DMS 273 (cell line): ENCODE data around the gene MTR.

ENCODE experiments used
- DNase-seq: peaks from one replicate; lab custom pipeline; 2025; ENCODE audit not compliant: unreplicated experiment; lab: John Stamatoyannopoulos, UW

The MTR gene

DNA sequence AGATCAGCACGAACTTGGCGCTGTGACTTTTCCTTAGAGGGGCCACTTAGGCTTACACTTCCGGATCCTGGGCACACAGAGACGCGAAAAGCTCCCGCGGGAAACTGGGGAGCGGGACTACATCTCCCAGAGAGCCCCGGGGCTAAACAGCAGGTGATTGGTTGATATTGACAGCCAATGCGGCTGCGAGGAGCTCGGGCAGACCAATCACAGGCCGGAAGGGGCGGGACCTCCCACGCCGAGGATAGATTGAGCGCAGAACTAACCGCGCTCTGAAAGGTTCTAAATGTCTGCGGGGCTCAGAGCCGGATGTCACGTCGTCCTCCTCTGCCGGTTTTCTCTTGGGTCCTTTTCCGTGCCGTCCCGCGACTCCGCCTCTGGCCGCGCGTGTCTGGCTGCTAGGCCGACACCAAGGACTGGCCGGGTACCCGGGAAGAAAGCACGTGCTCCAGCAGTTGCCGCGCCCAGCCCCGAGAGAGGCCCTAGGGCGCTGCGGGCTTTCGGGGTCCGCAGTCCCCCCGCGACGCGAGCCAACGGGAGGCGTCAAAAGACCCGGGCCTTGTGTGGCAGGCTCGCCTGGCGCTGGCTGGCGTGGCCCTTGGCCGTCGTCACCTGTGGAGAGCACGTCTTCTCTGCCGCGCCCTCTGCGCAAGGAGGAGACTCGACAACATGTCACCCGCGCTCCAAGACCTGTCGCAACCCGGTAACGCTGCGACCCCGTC is at the start of gene MTR:
Gene MTR, plus strand, starts transcription at position 258 of the 722 bp plus-strand sequence. Its CDS starts 412 bp downstream, at position 670.
- peak; percentile 100 for DNase-seq

DNA sequence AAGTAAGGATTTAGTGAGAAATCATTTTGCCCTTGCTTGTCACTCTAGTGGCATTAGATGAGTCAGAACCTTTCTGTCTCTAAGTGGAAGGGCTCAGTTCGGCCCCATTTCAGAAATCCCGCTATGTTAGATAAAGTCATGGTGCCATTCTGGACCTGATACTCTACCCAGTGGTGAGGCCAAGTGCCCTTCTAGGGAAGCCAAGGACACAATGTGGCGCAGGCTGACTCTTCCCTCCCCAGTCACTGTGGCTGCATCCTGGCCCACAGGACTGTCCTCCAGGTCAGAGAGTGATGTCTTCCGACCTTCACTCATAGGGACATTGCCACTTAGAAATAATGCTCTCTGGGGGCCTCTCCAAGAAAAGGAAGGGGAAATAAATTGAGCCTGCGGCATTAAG is 48.3 kb upstream of the MTR start:
- no peak for DNase-seq

DNA sequence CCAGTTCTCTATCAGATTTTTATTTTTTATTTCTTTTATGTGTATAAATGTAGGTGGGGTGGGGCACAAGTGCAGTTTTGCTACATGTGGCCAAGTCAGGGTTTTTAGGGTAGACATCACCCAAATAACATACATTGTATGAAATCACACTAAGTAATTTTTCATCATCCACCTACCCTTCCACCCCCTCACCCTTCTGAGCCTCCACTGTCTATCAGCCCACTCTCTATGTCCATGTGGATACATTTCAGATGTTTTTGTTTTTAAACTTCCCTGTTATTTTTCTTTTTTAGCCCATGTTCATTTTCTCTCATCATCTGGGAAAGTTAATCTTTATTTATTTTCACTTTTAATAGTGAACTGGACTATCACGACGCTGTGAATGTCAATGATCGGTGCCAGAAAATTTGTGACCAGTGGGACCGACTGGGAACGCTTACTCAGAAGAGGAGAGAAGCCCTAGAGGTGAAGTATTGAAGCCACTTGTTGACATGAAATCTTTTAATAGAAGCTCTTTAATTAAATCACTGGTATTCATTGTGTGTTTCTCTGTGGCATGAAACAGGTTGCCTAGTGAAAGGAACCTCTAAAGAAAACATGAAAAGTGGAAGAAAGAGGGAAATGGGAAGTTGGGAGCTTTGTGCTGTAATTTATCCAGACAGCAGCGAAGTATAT is 47.6 kb upstream of the MTR start:
- DNase-seq: no peak

DNA sequence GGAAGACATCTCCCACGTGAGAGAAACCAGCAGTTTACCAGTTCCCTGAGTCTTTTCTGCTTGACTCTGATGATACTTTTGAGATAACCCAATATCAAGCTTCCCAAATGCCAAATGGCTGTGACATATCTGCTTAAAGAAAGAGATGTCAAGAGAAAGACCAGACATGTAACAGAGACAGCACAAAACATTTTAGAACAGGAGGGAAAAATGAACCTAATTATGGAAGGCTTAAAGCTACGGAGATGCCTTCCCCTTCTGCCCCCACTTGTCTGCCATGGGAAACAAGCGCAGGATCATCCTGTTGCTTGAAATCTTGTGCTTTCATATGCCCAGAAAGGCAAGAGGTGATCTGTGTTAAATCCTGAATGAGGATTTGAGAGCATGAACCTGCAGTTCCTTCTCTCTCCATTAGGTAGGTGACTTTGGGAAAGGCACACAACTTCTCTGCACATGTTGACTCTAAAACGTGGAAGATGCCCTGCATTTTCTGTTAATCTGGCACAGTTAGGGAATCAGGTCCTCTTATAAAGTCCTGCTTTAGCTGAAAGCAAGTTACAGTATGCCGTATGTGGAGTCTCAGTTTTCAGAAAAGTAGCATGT is 46.7 kb upstream of the MTR start:
- DNase-seq: peak; percentile 10

DNA sequence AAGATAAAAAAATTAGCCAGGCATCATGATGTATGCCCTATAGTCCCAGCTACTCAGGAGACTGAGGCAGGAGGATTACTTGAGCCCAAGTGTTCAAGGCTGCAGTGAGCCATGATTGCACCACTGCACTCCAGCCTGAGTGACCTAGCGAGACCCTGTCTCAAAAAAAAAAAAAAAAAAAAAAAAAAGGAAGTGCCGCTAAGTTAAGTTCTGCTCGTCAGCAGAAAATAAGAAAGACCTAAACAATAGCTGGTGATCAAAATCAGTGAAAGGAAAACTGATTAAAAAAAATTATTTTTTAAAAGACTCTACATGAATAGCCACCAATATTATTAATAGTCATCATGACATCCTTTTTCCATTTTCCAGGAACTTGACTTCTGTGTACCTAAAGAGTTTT is 44.2 kb upstream of the MTR start:
- no peak for DNase-seq

DNA sequence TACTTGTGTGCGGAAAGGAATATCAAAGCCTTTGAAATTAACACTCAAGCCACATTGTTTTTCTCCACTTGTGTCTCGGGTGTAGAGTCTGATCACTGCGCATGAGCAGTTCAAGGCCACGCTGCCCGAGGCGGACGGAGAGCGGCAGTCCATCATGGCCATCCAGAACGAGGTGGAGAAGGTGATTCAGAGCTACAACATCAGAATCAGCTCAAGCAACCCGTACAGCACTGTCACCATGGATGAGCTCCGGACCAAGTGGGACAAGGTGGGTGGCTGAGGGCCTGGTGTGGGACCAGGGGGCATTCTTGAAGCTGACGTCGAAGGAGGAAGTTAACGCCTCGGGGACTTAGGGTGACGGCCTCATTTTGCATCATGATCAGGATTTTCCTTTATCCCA is 43.7 kb upstream of the MTR start:
- no peak for DNase-seq

DNA sequence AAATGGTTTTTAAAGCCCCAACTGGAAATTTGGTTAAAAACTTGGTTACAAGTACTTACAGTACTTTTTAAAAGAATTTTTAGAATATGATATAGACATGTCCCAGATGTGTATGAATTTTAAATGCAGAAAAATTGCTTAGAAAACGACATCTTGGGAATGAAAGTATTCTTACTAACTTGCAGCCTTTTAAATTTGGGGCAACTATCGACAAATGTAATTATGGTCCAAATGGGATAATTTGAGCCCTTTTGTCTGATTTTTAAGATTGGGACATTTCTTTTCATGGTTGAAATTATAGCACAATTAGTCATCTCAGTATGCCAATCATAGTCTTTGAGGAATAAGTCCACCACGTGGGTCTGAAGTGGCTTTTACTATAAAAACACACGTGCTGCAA is 43.2 kb upstream of the MTR start:
- DNase-seq: no peak

DNA sequence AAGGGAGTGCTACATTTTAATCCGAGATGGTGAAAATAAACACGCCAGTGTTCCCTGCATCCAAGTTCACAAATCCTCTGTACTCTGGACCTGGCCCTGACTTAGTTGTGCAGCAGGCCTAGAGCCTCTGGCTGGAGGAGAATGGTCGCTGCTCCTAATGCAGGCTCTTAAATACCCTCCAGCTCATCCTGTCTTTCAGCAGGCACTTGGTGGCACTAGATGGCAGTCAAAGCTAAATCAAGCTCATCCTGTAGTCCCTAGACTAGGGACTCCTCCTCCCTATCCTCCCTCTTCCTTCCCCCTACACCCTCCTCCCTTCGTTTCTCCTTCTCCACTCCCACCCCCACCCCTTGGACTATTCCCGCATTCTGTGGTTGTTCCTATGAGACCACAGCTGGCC is 41.6 kb upstream of the MTR start:
- DNase-seq: peak; percentile 32

DNA sequence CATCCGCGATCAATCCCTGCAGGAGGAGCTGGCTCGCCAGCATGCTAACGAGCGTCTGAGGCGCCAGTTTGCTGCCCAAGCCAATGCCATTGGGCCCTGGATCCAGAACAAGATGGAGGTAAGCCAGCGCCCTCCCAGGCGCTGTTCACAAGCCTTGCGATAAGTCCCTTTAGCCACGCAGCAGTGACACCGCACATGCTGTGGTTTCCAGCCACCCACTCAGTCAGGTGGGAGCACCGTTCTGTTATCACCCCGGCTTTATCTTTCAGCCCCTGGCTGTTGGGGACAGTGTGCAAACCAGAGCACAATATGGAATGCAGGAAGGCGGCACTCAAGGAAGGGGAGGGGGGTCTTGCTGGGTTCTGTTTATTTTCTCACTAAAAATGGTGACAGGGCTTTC is 41.1 kb upstream of the MTR start:
- no peak for DNase-seq

DNA sequence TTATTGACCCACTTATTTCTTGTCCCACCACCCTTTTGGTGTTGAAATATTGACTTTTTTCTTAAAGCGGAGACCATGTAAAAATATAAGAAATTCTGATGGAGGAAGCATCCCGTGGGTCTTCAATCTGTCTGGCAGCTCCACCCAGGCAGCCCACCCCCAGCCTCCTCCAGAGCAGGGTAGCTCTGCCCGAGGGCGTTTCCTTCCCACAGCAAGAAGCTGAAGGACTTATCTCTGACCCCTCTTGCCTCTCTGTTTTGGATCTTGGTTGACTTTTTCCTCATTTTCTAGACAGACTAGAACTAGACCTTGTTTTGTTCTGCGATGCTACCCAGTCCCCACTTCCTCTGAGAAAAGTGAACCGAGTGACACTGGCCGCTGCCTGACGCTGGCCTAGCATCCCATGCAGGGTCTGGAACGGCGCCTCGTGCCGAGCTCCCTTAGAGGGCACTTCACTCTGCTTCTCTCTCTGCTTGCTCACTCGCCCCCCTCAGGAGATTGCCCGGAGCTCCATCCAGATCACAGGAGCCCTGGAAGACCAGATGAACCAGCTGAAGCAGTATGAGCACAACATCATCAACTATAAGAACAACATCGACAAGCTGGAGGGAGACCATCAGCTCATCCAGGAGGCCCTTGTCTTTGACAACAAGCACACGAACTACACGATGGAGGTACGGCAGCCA is 40.4 kb upstream of the MTR start:
- DNase-seq: no peak

DNA sequence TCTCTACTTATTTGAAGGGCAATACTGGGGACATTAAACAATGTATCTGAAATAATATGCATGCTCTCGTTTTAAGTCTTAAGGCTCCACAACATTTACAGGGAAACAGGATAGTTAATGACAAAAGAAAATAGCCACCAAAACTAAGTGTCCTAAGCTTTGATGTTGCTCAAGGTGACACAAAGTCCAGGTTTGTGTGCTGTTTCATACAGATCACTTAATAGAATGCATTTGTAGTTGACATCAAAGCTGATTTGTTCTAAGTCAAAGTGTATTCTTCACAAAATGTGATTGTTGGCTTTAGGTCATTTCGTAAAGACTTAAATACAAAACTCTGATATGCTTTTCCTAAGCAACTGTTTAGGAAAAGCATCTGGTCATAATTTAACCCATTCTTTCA is 37.5 kb upstream of the MTR start:
- no peak for DNase-seq

DNA sequence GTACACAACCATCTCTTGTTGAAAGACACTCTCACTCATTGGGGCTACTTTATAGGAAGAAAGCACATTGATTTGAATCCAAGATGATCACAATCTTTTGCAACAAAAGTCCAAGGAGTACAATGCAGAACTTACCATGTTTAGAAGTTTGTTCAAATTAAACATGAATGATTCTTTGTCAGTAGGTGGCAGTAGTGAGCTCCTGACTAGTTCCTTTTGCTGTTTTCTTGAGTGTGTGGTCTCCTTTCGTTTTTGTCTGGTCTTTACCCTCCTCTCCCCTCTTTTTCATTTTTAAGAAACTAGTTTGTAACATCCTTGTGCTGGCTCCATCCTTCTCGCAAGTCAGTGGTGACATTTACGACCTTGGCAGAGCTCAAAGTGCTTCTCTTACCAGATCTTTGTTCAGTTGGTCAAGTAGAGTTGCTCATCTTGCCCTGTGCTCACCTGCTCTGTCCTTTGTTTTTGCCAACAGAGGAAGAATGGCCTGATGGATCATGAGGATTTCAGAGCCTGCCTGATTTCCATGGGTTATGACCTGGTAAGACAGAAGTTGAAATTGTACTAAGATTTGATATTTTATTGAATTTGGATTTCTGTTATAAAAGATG is 35.7 kb upstream of the MTR start:
- peak; percentile 75 for DNase-seq

DNA sequence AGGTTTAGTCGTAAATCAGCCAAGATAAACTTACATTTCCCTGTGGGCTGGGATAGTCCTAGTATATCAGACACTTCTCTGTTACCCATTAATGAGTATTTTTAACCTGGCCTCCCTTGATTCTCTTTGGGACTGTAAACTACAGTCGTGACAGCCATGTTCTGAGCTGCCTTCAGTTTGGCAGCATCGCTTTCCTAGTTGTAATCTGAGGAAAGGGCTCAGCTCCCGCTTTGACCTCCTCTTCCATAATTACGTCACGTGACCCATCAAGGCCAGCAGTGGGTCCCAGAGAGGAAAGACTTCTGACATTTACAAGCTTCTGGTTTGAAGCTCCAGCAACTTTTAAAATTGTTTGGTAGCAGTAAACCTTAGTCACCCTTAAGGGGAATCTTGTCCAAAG is 34.6 kb upstream of the MTR start:
- no peak for DNase-seq

DNA sequence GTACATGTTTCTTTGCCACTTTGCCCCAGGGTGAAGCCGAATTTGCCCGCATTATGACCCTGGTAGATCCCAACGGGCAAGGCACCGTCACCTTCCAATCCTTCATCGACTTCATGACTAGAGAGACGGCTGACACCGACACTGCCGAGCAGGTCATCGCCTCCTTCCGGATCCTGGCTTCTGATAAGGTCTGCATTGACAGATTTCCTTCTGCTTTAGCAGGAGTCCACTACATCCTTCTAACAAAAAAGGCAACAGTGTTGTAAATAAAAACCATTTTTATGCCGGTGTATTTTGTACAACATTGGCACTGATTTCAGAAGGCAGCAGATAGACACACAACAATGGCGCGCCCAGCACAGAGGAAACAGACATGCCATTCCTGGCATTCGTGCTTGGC is 34.1 kb upstream of the MTR start:
- no peak for DNase-seq

DNA sequence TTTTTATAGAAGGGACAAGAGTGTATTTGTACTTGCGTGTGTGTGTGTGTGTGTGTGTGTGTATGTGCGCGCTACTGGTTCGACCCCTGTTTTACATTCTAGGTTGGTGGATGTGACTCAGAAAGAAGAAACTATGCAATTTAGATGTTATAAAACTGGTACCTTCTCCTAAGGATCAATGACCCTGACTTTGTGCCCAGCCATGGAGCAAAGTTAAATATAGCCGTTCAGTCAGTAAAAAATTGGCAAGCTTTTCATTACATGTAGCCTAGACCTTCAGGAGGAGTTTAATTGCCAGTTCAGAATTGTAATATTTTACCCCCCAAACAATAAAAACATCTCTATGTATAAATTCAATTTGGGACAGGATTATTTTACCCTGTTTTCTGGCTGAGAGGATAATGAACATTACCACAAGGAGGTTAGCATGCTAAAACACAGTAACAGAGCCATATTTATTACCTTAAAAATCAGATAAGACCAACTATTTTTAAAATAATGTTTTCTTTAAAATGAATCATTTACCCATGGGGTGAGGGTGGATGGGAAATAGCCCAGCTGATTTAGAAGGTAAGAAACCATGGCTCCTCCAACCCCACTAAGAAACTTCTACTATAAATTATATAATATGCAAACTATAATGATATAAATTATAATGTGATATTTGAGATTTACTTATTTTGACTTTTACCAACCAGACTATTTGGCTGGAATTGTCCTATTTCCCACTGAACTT is 33.5 kb upstream of the MTR start:
- no peak for DNase-seq

DNA sequence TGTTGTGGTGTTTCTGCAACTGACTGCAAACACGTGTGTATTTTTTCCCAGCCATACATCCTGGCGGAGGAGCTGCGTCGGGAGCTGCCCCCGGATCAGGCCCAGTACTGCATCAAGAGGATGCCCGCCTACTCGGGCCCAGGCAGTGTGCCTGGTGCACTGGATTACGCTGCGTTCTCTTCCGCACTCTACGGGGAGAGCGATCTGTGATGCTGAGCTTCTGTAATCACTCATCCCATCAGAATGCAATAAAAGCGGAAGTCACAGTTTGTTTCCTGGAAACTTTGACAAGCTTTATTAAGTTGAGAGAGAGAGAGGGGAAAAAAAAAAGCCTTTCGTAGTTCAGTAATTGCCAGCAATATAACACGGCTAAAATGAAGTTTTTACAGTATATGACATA is 32.7 kb upstream of the MTR start:
- no peak for DNase-seq

DNA sequence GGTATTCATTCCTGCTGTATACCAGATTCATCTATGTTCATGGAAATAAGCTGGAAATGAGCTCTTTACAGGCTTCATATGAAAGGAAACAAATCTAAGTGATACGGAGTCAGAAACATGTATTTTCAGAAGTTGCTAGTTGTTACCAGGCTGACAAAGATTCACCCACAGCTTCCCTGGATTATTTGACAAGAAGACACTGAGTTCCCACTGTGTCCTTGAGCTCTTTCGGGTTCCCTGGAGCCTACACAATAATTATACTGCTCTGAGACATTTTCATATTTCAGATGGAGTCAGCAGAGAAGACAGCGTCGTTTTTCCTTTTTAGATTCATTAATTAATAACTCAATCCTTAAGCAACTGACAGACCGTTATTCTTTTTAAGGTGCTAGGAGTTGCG is 29.3 kb upstream of the MTR start:
- DNase-seq: no peak

DNA sequence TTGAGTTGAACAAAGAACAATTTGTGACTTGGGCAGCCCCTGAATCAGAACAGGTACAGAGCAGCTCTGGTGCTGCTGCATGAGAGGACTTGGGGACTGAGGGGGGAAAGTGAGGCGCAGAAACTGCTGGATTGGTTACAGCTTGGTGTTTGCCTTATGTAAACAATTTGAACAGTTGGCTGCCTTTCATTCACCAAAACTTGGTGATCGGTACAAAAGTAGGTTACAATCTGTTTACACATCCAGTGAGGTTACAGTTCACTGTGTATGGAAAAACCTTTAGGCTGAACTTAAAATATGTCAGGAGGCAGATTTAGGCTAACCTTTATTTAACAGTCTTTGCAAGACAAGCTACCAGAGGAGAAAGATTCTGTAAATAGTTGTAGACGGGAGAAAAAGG is 28.6 kb upstream of the MTR start:
- DNase-seq: no peak

DNA sequence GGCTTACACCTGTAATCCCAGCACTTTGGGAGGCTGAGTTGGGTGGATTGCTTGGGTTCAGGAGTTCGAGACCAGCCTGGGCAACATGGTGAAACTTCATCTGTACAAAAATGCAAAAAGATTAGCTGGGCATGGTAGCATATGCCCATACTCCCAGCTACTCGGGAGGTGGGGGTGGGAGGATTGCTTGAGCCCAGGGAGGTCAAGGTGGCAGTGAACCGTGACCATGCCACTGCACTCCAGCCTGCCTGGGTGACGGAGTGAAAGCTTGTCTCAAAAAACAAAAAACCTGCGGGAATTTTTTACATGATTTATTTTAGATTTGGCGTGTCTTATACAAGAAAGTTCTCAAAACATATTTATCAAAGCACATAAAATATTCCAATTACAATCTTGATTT is 27.8 kb upstream of the MTR start:
- DNase-seq: no peak

DNA sequence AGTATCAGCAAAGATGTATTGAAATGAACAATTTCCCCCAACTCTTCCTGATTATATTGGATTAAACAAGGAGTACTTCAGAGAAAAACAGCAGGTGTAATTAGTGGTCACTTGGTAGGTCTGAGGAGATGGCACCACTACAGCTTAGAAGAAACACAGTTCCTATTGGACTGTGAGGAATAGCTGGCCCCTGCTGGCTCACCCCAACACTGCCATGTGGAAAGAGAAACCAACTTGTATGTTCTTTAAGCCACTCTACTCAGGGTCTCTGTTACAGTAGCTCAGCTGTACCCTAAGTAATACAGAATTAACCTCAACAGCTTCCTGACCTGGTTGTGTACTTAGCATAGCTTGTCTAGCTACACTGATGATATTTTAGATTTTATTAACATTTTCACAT is 26.5 kb upstream of the MTR start:
- DNase-seq: peak; percentile 28

DNA sequence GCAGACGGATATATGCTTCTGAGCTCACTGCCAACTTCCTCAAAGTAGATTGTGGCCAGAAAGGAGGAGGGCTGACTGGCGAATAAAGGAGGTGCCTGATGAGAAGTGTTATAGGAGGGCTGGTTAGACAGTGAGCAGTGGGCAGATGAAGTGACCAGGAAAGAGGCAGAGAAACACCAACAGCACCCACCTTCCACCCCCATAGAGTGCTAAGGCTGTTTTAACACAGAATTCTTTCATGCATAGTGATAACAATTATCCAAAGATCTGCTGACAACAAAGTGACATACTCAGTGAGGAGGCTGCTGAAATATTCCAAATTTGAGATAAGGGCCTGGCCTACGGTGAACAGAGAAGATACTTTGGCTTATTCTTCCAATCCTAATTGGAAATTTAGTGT is 21.2 kb upstream of the MTR start:
- no peak for DNase-seq
